NCI-H2196 (cell line): ENCODE measurements around the gene KCNE1.

ENCODE experiments used
- DNase-seq: peaks from one replicate; lab custom pipeline; 2025; ENCODE audit not compliant: unreplicated experiment; lab: John Stamatoyannopoulos, UW

KCNE1 gene

DNA sequence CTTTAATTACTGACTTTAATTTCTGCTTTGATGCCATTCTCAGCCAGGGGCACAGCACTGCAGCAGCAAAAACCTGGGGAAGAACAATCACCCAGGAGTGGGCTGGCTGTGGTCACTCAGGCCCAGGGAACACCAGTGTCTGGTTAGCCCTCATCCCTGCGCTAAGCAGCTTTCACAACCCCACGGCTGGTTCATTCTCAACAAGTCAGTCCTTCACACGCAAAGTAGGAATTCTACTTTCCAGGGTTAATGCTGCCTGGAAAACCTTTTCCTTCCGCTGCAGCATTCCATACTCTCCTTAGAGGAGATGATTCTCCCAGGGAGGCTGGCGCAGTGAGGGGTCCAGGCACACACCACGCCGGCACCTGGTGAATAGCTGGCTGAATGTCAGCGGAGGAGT is 24.3 kb upstream of the KCNE1 start:
- DNase-seq = no peak

DNA sequence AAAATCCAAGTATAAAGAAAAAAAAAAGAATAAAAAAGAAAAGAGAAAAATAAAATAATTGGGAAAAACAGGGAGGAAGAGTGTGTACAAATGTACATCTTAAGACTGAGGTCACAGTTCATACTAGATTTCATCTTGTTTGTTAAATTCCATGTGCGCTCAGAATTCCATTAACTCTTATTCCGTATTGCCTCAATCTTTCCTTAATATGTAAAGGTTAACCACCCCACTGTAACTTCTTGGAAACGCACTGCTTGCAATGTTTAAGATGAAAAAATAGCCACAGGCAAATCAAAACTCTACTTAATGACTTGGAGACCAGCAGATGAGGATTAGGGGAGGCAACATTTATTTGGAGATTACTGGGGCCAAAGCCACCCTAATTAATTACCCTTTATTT is 23.9 kb upstream of the KCNE1 start:
- no peak for DNase-seq

DNA sequence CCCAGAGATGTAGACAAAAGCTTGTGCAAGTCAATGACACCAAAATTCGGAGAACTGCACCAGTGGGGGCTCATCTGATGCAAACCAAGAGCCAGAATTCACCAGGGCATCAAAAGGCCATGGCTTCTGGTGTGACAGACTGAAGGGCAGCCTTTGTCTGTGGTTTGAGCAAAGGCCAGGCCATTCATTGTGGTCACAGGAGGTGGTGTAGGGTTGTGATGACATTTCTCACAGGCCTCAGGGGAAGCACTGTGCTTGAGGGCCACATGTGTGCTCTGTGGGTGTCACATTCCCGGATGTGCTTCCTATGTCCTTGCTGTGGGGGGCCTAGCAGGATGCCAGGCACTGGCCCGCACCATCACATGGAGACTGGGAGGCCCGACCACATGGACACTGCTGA is 22.5 kb upstream of the KCNE1 start:
- no peak for DNase-seq

GRCh38 chr21:34533938-34534337 is 21.9 kb upstream of the KCNE1 start:
- no peak for DNase-seq

- no peak for DNase-seq
Observed at GRCh38 chr21:34531399-34531798, 19.4 kb upstream of the KCNE1 start.

- DNase-seq = no peak
Observed at GRCh38 chr21:34530261-34530660, 18.3 kb upstream of the KCNE1 start.

DNA sequence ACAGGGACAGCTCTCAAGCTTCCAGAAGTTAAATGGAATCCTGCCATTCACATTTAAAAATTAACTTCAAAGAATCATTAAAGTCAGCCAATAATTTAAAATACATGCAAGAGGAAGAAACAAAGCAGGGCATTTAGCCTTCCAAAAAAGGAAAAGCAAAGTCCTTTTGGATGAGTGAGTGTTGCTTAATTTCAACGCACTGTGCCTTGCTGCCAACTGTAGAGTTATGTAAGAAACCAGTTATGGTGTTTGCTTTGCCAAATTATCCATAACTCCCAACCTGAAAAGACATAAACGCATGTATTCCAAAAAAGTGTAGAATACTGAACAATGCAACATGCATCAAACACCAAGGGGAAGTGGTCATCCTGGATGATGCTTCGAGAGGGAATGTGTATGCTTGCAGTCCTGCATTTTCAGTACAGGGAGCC is 16.1 kb upstream of the KCNE1 start:
- DNase-seq = no peak

GRCh38 chr21:34526618-34527290 is 14.7 kb upstream of the KCNE1 start:
- DNase-seq = no peak

DNA sequence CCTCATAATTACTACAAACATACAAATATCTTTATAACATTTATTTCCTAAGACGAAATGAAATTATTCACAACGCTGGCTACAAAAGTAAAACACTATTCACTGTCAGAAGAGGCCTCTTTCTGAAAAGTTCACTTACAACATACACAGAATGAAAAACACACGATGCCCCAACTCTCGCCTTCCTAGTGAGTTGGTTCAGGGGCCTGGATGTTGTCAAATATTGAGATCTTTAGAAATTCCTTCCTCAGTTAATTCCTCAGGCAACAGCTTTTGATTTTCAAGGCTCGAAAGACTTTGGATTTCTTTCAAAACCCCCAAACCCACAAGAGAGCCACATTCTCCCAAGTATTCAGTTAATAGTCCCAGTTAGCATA is 14.2 kb upstream of the KCNE1 start:
- DNase-seq = no peak

DNA sequence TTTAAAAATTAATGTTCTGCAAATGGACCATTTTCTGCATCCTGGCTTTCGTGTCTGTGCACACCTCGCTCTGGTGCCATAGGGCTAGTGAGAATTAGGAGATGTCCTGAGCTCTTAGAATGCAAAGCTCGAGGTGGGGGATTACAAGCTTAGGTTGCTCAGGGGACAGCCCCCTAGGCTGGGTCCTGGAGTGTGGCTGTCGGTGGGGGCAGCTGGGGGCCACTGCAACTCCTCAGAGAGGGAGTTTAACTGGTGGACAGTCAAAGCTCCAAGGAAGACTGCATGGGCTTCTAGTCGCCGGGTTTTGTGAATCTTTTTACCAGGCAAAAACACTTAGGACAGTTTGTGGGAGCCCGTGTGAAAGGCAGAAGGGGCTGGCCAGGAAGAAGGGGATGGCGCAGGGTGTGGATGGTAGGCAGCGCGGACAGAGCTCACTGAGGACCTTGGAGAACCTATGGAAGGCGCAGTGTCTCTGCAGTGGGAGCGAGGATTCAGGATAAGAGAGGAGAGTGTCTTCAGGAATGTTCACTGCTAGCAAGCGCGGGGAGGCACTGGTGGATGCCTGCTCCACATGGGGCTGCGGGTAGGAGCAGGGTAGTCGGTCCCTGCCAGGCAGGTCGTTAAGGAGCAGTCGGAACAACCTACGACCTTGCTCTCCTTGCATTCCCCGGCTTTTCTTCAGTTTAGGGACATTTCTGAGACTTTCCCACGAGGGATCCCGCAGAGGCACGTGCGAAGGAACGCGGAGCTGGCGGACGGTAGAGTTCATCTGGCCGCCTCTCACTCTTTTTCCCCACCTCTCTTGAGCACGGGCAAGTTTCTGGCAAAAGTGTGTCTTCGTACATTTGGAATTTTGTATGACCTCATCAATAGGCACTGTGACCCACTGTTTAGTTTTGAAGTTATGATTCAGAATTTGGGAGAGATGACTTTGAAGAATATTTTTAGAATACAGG is 12.9 kb upstream of the KCNE1 start:
- no peak for DNase-seq

GRCh38 chr21:34523019-34523555 is 11.1 kb upstream of the KCNE1 start:
- DNase-seq = no peak

GRCh38 chr21:34522284-34522683 is 10.3 kb upstream of the KCNE1 start:
- DNase-seq = no peak

DNA sequence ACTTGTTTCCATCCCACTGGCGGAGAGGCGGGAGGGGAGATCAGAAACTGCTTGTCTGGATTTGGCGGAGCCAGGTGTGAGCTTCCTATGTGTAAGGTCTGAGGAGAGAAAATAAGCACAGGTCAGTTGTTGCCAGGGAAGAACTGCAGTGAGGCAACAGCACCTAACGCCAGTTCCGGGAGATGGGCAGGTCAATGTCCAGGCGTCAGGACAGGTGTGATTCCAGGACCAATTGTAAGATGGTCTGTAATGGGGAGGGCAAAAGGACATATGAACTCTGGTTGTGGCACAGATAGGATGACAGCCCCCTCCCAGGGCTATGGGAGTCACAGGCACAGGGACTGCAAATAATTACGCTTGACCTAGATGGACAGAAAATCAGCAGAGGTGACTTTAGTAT is 9.6 kb upstream of the KCNE1 start:
- DNase-seq = no peak

DNA sequence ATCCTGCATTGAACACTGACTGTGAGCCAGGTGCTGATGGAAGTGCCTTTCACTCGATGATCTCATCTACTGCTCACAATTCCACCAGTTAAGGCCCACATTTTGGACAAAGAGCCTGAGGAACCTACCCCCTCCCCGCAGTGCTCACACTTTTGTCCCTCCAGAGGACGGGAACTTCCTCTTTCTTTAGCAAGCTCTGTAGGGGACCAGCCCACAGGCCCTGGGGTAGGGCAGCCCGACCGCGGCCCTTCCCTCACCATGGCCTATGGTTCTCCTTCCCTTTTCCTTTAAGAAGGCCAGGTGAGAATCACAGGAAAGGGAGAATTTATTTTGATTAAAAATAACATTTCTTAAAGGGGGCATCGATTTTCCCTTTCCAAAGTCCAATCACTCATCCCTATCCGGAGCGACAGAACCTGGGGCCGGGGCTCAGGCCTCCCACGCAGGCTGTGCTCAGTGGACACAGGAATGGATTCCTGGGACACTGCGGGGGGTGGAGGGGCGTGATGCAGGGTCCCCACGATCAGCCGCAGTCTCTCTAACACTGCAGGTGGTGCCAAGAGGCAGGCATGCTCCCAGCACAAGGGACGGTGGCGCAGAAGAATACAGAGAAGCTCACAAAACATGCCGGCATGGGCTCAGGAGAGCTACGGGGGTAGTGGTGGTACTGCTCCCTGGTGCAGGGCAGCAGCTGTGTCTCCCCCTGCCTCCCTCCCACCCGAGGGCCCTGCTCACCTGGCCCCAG is 8.9 kb upstream of the KCNE1 start:
- DNase-seq = no peak

DNA sequence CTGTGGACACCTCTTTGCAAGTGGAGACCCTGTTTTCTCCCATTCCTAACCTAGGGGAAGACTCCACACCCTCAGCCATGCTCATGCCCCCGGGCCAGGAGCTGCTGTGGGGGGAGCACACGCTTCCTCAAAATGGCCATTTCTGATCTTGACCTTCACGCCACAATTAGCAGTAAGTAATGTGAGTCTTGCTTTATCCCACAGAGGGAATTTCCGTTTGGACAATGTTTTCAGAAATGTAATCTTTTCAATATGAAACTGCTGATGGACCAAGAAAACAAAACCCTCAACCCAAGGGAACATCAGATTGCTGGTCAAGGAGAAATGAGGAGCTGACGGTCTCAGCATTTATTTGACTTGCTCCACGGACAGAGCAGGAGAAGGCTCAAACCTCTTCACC is 8.3 kb upstream of the KCNE1 start:
- DNase-seq = no peak

DNA sequence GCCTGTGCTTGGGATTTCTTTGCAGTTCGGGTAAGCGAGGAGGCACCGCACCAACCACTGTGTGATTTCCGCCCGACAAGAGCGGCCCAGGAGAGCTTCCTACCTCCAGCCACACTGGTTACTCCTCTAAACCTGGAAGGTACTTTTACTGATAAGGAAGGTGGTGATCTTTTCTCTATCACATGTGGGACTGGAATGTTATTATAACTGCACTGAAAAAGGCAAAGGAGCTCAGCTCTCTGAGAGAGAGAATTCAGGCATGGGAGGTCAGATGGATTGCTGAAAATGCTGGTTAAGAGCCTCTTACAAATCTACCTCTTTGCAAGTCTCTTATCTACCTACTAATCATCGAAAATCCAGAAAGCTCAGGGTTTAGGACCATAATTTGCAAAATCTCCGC is 7.7 kb upstream of the KCNE1 start:
- no peak for DNase-seq

DNA sequence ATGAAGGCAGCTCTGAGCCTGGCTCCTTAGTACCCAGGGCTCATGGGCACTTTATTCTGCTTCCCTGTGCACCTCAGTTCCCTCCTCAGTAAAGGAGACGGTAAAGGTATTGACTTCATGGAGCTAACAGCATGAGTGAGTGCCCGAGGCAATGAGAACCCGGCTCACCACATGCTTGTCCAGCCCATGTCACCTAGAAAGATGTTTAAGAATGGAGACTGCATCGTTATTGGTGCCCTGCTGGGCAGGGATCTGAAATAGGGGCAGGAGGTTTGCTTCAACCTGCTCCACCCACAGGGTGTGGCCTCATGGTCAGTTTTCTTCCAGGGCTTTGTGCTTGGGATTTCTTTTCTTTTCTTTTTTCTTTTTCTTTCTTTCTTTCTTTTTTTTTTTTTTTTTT is 7.0 kb upstream of the KCNE1 start:
- no peak for DNase-seq

DNA sequence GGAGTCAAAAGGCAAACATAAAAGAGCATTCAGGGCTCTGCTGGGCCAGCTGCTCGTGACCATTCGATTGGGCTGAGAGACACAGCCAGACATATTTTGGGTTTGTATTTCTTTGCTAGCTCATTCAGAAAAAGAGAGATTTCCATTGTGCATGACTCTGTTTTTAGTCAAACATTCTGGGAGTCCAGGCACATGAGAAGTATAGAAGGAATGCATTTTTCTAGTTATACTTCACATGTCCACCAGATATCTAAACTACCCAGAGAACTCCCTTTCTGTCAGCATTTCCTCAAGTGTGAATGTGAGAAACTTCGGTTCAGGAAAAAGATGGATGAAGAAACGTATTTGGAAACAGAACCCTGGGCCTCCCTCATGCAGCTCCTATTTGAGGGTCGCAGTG is 6.3 kb upstream of the KCNE1 start:
- DNase-seq = no peak

GRCh38 chr21:34517491-34518245 is 5.7 kb upstream of the KCNE1 start:
- DNase-seq = no peak

GRCh38 chr21:34517039-34517438 is 5.0 kb upstream of the KCNE1 start:
- no peak for DNase-seq
